H1 (cell line): Measurements from ENCODE around the gene P2RX1. TPM values are rescaled to one million over a fixed set of nuclear protein-coding genes. Genes with fewer than 3 reads are reported as not detected.

ENCODE experiments used
- CTCF ChIA-PET: fragments of 300-600 bp; sonication (Branson Sonifier 250); formaldehyde crosslinking; loops from one replicate; lab custom pipeline; 2021; ENCODE audit not compliant: partially characterized antibody; lab: Charles Lee
- POLR2A ChIA-PET: fragments of 300-600 bp; sonication (Branson Sonifier 250); formaldehyde crosslinking; loops from one replicate; lab custom pipeline; 2021; ENCODE audit warnings: inconsistent platforms; ENCODE audit not compliant: partially characterized antibody; lab: Charles Lee
- DNase-seq, 2 experiments: peaks; one replicate each; pipeline versions ENCODE4 v3.0.0 to v3.0.0-alpha.2; 2010 to 2022; ENCODE audit warnings: low spot score in 2 of 2, low read depth in 1 of 2, mixed read lengths in 1 of 2
- FAIRE-seq: peaks from 2 replicates; lab custom pipeline; 2011; peaks lifted over from hg19 to GRCh38; lab: Jason Lieb, UNC
- H2AFZ ChIP-seq: 2 replicates; pipeline ENCODE4 v1.8.1; 2012; ENCODE audit warnings: low read length, inconsistent platforms
- H2AK5ac ChIP-seq: 2 replicates; pipeline ENCODE4 v1.6.1; 2013; ENCODE audit warnings: low read depth, low read length
- H2BK120ac ChIP-seq: replicated peaks from 2 replicates; pipeline ENCODE3; 2013; ENCODE audit warnings: low read depth, low read length, inconsistent platforms
- H2BK12ac ChIP-seq: 2 replicates; pipeline ENCODE4 v1.6.1; 2013; ENCODE audit warnings: low read depth, low read length
- H2BK15ac ChIP-seq: 2 replicates; pipeline ENCODE4 v1.6.1; 2013; ENCODE audit warnings: low read length
- H2BK20ac ChIP-seq: 2 replicates; pipeline ENCODE4 v1.6.1; 2013; ENCODE audit warnings: low read length
- H2BK5ac ChIP-seq: 2 replicates; pipeline ENCODE4 v1.6.1; 2013; ENCODE audit warnings: low read depth, low read length
- H3K14ac ChIP-seq: 2 replicates; pipeline ENCODE4 v1.6.1; 2013; ENCODE audit warnings: inconsistent platforms; ENCODE audit not compliant: insufficient read length
- H3K18ac ChIP-seq: 2 replicates; pipeline ENCODE4 v1.6.1; 2013; ENCODE audit warnings: low read length; ENCODE audit errors: extremely low read depth
- H3K23ac ChIP-seq: 2 replicates; pipeline ENCODE4 v1.6.1; 2013; ENCODE audit warnings: inconsistent platforms; ENCODE audit not compliant: insufficient read length
- H3K23me2 ChIP-seq: 2 replicates; pipeline ENCODE4 v1.6.1; 2013; ENCODE audit warnings: low read depth, low read length
- H3K27ac ChIP-seq: 2 replicates; pipeline ENCODE4 v1.6.1; 2011; ENCODE audit warnings: low read depth, low read length, inconsistent platforms
- H3K27me3 ChIP-seq, 4 experiments: replicated peaks in 1 of 4; 1 replicate in 1 of 4; 2 replicates in 3 of 4; pipeline versions ENCODE4 v1.6.1 to v1.8.1; 2011 to 2013; ENCODE audit warnings: low read length in 3 of 4, mild to moderate bottlenecking in 3 of 4, inconsistent platforms in 2 of 4, mixed read lengths in 2 of 4, moderate library complexity in 1 of 4; ENCODE audit not compliant: control insufficient read depth in 3 of 4, insufficient read depth in 3 of 4; ENCODE audit errors: extremely low read depth in 1 of 4
- H3K36me3 ChIP-seq, 4 experiments: 2 replicates each; pipeline versions ENCODE4 v1.6.1 to v1.8.1; 2011 to 2013; ENCODE audit warnings: mild to moderate bottlenecking in 4 of 4, low read length in 3 of 4, moderate library complexity in 2 of 4, control low read depth in 1 of 4, inconsistent platforms in 1 of 4; ENCODE audit not compliant: insufficient read depth in 4 of 4, control insufficient read depth in 2 of 4
- H3K4ac ChIP-seq: replicated peaks from 2 replicates; pipeline ENCODE3; 2013; ENCODE audit warnings: low read length, low read depth, mixed read lengths, inconsistent platforms; ENCODE audit not compliant: insufficient read length
- H3K4me1 ChIP-seq, 4 experiments: replicated peaks in 1 of 4; 1 replicate in 1 of 4; 2 replicates in 3 of 4; pipeline versions ENCODE4 v1.6.1 to v1.8.1; 2011 to 2013; ENCODE audit warnings: low read length in 3 of 4, inconsistent platforms in 2 of 4, mixed read lengths in 1 of 4; ENCODE audit not compliant: insufficient read depth in 4 of 4, control insufficient read depth in 3 of 4
- H3K4me2 ChIP-seq, 2 experiments: 2 replicates each; pipeline versions ENCODE4 v1.6.1 to v1.8.1; 2011 to 2013; ENCODE audit warnings: low read depth in 2 of 2, low read length in 2 of 2, control low read depth in 1 of 2, inconsistent platforms in 1 of 2, mild to moderate bottlenecking in 1 of 2; ENCODE audit not compliant: insufficient read depth in 1 of 2
- H3K4me3 ChIP-seq, 4 experiments: fragments of 200-600, 300-600 bp in 1 of 4; sonication (generic), shearing (Covaris generic), sonication (Bioruptor Twin) in 1 of 4; 2 replicates each; pipeline versions ENCODE4 v1.5.1 to v1.8.1; 2011 to 2016; ENCODE audit warnings: low read length in 4 of 4, low read depth in 3 of 4, control low read depth in 2 of 4, inconsistent platforms in 2 of 4, mild to moderate bottlenecking in 2 of 4, mixed read lengths in 1 of 4, moderate library complexity in 1 of 4; ENCODE audit not compliant: insufficient read depth in 2 of 4; ENCODE audit errors: extremely low read depth in 1 of 4
- H3K56ac ChIP-seq: replicated peaks from 2 replicates; pipeline ENCODE3; 2013; ENCODE audit warnings: low read depth, mild to moderate bottlenecking, mixed read lengths, low read length, inconsistent platforms; ENCODE audit not compliant: insufficient read length
- H3K79me1 ChIP-seq: 2 replicates; pipeline ENCODE4 v1.6.1; 2013; ENCODE audit warnings: low read depth, low read length, control low read depth
- H3K79me2 ChIP-seq, 2 experiments: 2 replicates each; pipeline versions ENCODE4 v1.6.1 to v1.8.1; 2012 to 2013; ENCODE audit warnings: low read length in 2 of 2, mild to moderate bottlenecking in 2 of 2, inconsistent platforms in 1 of 2; ENCODE audit not compliant: insufficient read depth in 2 of 2, control insufficient read depth in 1 of 2
- H3K9ac ChIP-seq, 4 experiments: replicated peaks in 1 of 4; 1 replicate in 1 of 4; 2 replicates in 3 of 4; pipeline versions ENCODE4 v1.6.1 to v1.8.1; 2011 to 2013; ENCODE audit warnings: low read depth in 3 of 4, low read length in 3 of 4, control low read depth in 2 of 4, mild to moderate bottlenecking in 2 of 4, moderate library complexity in 2 of 4, inconsistent platforms in 1 of 4; ENCODE audit errors: extremely low read depth in 1 of 4
- H3K9me3 ChIP-seq, 2 experiments: 2 replicates each; pipeline versions ENCODE4 v1.6.1 to v1.8.1; 2012 to 2013; ENCODE audit warnings: mild to moderate bottlenecking in 2 of 2, moderate library complexity in 2 of 2, control low read depth in 1 of 2, inconsistent platforms in 1 of 2, low read depth in 1 of 2, low read length in 1 of 2, mixed read lengths in 1 of 2; ENCODE audit not compliant: insufficient read depth in 2 of 2
- H4K20me1 ChIP-seq, 2 experiments: replicated peaks in 1 of 2; 2 replicates each; pipeline versions ENCODE3 to v1.8.1; 2011 to 2013; ENCODE audit warnings: inconsistent platforms in 2 of 2, low read length in 2 of 2, mild to moderate bottlenecking in 1 of 2; ENCODE audit not compliant: insufficient read depth in 2 of 2, control insufficient read depth in 1 of 2
- H4K5ac ChIP-seq: 2 replicates; pipeline ENCODE4 v1.6.1; 2013; ENCODE audit warnings: low read length, low read depth, mixed read lengths, inconsistent platforms; ENCODE audit not compliant: insufficient read length
- H4K8ac ChIP-seq: 2 replicates; pipeline ENCODE4 v1.8.0; 2013; ENCODE audit warnings: mild to moderate bottlenecking, moderate library complexity, low read length, inconsistent platforms; ENCODE audit not compliant: insufficient read depth; ENCODE audit errors: extremely low read depth
- H4K91ac ChIP-seq: replicated peaks from 2 replicates; pipeline ENCODE3; 2013; ENCODE audit warnings: low read length, mixed read lengths, inconsistent platforms; ENCODE audit not compliant: insufficient read length
- BRCA1 ChIP-seq: IDR thresholded peaks from 2 replicates; pipeline ENCODE4 v1.6.1; 2012; ENCODE audit warnings: low read depth, low read length, improper control_type of control experiment
- FOSL1 ChIP-seq: IDR thresholded peaks from 2 replicates; pipeline ENCODE4 v1.6.1; 2011; ENCODE audit warnings: mild to moderate bottlenecking, low read depth, low read length, moderate library complexity; ENCODE audit not compliant: insufficient read depth
- GABPA ChIP-seq: IDR thresholded peaks from 2 replicates; pipeline ENCODE4 v1.6.1; 2011; ENCODE audit warnings: mild to moderate bottlenecking, low read length, moderate library complexity, borderline replicate concordance; ENCODE audit not compliant: insufficient read depth
- HDAC6 ChIP-seq: IDR thresholded peaks from one replicate; pipeline ENCODE4 v1.7.1; 2012; ENCODE audit warnings: low read depth, mild to moderate bottlenecking, inconsistent platforms, low read length, moderate library complexity
- POLR2A ChIP-seq, 2 experiments: IDR thresholded peaks; 1 replicate in 1 of 2; 2 replicates in 1 of 2; pipeline ENCODE4 v1.6.1; 2011; ENCODE audit warnings: low read depth in 2 of 2, low read length in 2 of 2, mild to moderate bottlenecking in 2 of 2; ENCODE audit errors: control extremely low read depth in 1 of 2
- RAD21 ChIP-seq, 2 experiments: IDR thresholded peaks in 1 of 2; conservative IDR thresholded peaks in 1 of 2; 2 replicates each; pipeline ENCODE4 v1.6.1; 2011; ENCODE audit warnings: low read depth in 2 of 2, low read length in 2 of 2, improper control_type of control experiment in 1 of 2, inconsistent platforms in 1 of 2, mild to moderate bottlenecking in 1 of 2, moderate library complexity in 1 of 2
- RFX5 ChIP-seq: IDR thresholded peaks from 2 replicates; pipeline ENCODE4 v1.6.1; 2011; ENCODE audit warnings: low read depth, low read length, improper control_type of control experiment, borderline replicate concordance
- SAP30 ChIP-seq: fragments of 300-600 bp; sonication (generic); IDR thresholded peaks from 2 replicates; pipeline ENCODE4 v1.7.1; 2012; ENCODE audit warnings: low read length, moderate library complexity, mild to moderate bottlenecking, inconsistent platforms; ENCODE audit not compliant: insufficient read depth, insufficient replicate concordance
- SUZ12 ChIP-seq: fragments of 200-600 bp; sonication (generic); IDR thresholded peaks from 2 replicates; pipeline ENCODE4 v1.6.1; 2012; ENCODE audit warnings: mild to moderate bottlenecking, inconsistent platforms, low read length, moderate library complexity, mixed read lengths
- TEAD4 ChIP-seq: IDR thresholded peaks from 2 replicates; pipeline ENCODE4 v1.6.1; 2012; ENCODE audit warnings: low read depth, low read length, inconsistent platforms, mixed read lengths
- USF2 ChIP-seq: IDR thresholded peaks from 2 replicates; pipeline ENCODE4 v1.6.1; 2011; ENCODE audit warnings: low read length, improper control_type of control experiment
- YY1 ChIP-seq: IDR thresholded peaks from 2 replicates; pipeline ENCODE4 v1.6.1; 2011; ENCODE audit warnings: low read depth, mild to moderate bottlenecking, low read length
- WGBS, 2 experiments: shearing (Covaris generic) in 1 of 2; methylation state at CpG; one replicate each; pipeline versions ENCODE4 v1.1.6 to v1.1.7; 2013 to 2015; ENCODE audit warnings: low lambda C conversion rate in 2 of 2, mixed read lengths in 2 of 2, inconsistent platforms in 1 of 2, low coverage in 1 of 2, missing lambda C conversion rate in 1 of 2; ENCODE audit not compliant: insufficient replicate concordance in 2 of 2, insufficient coverage in 1 of 2, insufficient read length in 1 of 2; ENCODE audit errors: extremely low coverage in 1 of 2, missing lambda C conversion rate in 1 of 2; 5-methylcytosine and 5-hydroxymethylcytosine counted together
- polyA plus RNA-seq, 7 experiments: library from polyadenylated mRNA; depleted of rRNA in 3 of 7; stranded (reverse) in 5 of 7; unstranded in 2 of 7; fragments of >200 nt in 5 of 7; fragments of 200-250 nt in 2 of 7; gene quantifications; 1 replicate in 5 of 7; 2 replicates in 1 of 7; 4 replicates in 1 of 7; pipeline versions ENCODE4 v1.2.1 to v1.2.3, GENCODE V29; 2011 to 2013; ENCODE audit warnings: missing spikeins in 2 of 7, mixed read lengths in 2 of 7
- total RNA-seq: library from RNA; stranded (reverse); fragmentation: NEBNext Ultra II Directional; extraction: Animal tissue kit (Norgen Biotek cat#: 25700); gene quantifications from 2 replicates; pipeline ENCODE4 v1.2.1, GENCODE V29; 2021

The P2RX1 gene
- total and polyA plus RNA-seq, 2 of the 8 experiments (the other 6 are each of a cell fraction or from before 2014, with no cell fraction given): 0.45 to 1.1 TPM

GRCh38 chr17:3927628-3928340, 11.5 kb upstream of the P2RX1 start:
- DNase-seq (no peak), FAIRE-seq (no peak)
- H3K56ac ChIP-seq: no peak overlapping the region
- no peak overlapping the region for H2BK5ac ChIP-seq
- CTCF ChIA-PET: interaction anchor here (1.2 to 1.9 kb wide), 6 partner anchors 8 to 147 kb away, joined by 3 to 5 read pairs (median 4); partner anchors contain the start of gene P2RX1
- H3K9me3 ChIP-seq: no peaks in the 10 kb centered on the region
- H3K79me2 ChIP-seq: no peaks in the 10 kb centered on the region
- no peak overlapping the region for H3K23ac ChIP-seq
- POLR2A ChIA-PET: no interaction called here
- no peak overlapping the region for H3K4me3 ChIP-seq
- H3K79me1 ChIP-seq: no peaks in the 10 kb centered on the region
- 93% methylated on average over 14 of the region's 15 CpGs; no CpG with 5 or more reads in 1 of the 2 experiments for WGBS, 2 experiments
- H4K8ac ChIP-seq: no peak overlapping the region
- no peak overlapping the region for H3K18ac ChIP-seq
- no peak overlapping the region for H3K14ac ChIP-seq
- H3K4me2 ChIP-seq: no peak overlapping the region
- H4K5ac ChIP-seq: no peak overlapping the region
- no peak overlapping the region for H3K4ac ChIP-seq
- H4K91ac ChIP-seq: no peak overlapping the region
- H3K27ac ChIP-seq: no peak overlapping the region
- no peak overlapping the region for H2BK12ac ChIP-seq
- H2AFZ ChIP-seq: no peak overlapping the region
- H2BK20ac ChIP-seq: no peak overlapping the region
- H2BK15ac ChIP-seq: no peak overlapping the region
- H3K4me1 ChIP-seq: no peaks in the 10 kb centered on the region; a peak in 1 of 7 replicates
- no peak overlapping the region for H2AK5ac ChIP-seq
- no peaks in the 10 kb centered on the region for H4K20me1 ChIP-seq
- no peak overlapping the region for H2BK120ac ChIP-seq
- no peaks in the 10 kb centered on the region for H3K27me3 ChIP-seq
- H3K9ac ChIP-seq: no peak overlapping the region
- H3K36me3 ChIP-seq: no peaks in the 10 kb centered on the region
- H3K23me2 ChIP-seq: no peaks in the 10 kb centered on the region
- TF ChIP-seq USF2 (no peak), SUZ12 (no peak), RAD21 (IDR thresholded peaks at IDR 0.05 in 1 of 2, conservative IDR thresholded peaks at IDR 0.05 in 1 of 2; ENCODE audit: low read depth in 2 of 2, low read length in 2 of 2) (no peak), TEAD4 (no peak), POLR2A (IDR thresholded peaks at IDR 0.05; ENCODE audit: control extremely low read depth in 1 of 2, low read depth in 2 of 2, low read length in 2 of 2) (no peak), GABPA (no peak), RFX5 (no peak), BRCA1 (no peak), YY1 (no peak), SAP30 (no peak), HDAC6 (no peak), FOSL1 (no peak)
